Measurements from ENCODE around the gene GBE1. TPM values are rescaled to one million over a fixed set of nuclear protein-coding genes. Genes with fewer than 3 reads are reported as not detected.

The GBE1 gene
- total and polyA plus RNA-seq, 11 donors: 32.3 to 204 (median 95.9) TPM

GRCh38 chr3:81621277-81621676 is 140.2 kb downstream of the GBE1 start:
- 83 to 93% (median 91%) methylated on average over 5 of the region's 5 CpGs for WGBS, 4 donors
- no peaks in the 10 kb centered on the region for H3K9me3 ChIP-seq
- intact Hi-C loops (cut with DNase I): no loop called here
- H3K36me3 ChIP-seq: peaks cover 0 to 30% (median 4%) of the 10 kb centered on the region in 9 donors
- peaks cover 0 to 17% (median 3%) of the 10 kb centered on the region in 12 donors for H3K4me1 ChIP-seq
- DNase-seq (no peak), ATAC-seq (no peak)
- H3K27me3 ChIP-seq: no peaks in the 10 kb centered on the region
- no peak overlapping the region for H3K27ac ChIP-seq
- H3K4me3 ChIP-seq: no peak overlapping the region
- TF ChIP-seq CTCF (IDR thresholded peaks at IDR 0.05) (no peak), POLR2A (IDR thresholded peaks at IDR 0.05) (no peak)

GRCh38 chr3:81620849-81621248 is 140.6 kb downstream of the GBE1 start:
- WGBS, 4 donors: 96 to 99% (median 97%) methylated on average over 5 of the region's 5 CpGs
- intact Hi-C loops (cut with DNase I): no loop called here
- DNase-seq: no peak
- H3K9me3 ChIP-seq: no peaks in the 10 kb centered on the region
- H3K27me3 ChIP-seq: no peaks in the 10 kb centered on the region
- no peak for TF ChIP-seq POLR2A (IDR thresholded peaks at IDR 0.05)
- no peak for TF ChIP-seq CTCF (IDR thresholded peaks at IDR 0.05)
- peaks cover 0 to 13% (median under 1%) of the 10 kb centered on the region in 12 donors for H3K4me1 ChIP-seq
- peaks cover 0 to 30% (median 4%) of the 10 kb centered on the region in 9 donors for H3K36me3 ChIP-seq
- H3K27ac ChIP-seq: no peak overlapping the region
- H3K4me3 ChIP-seq: no peak overlapping the region
- ATAC-seq: no peak

- no peak overlapping the region for H3K4me3 ChIP-seq
- no peaks in the 10 kb centered on the region for H3K27me3 ChIP-seq
- ATAC-seq (no peak), DNase-seq (no peak)
- H3K9me3 ChIP-seq: no peaks in the 10 kb centered on the region
- H3K36me3 ChIP-seq: peaks cover 0 to 24% (median 6%) of the 10 kb centered on the region in 9 donors
- no peak overlapping the region for H3K27ac ChIP-seq
- 95 to 99% (median 97%) methylated on average over 3 of the region's 3 CpGs for WGBS, 4 donors
- intact Hi-C loops (cut with DNase I): no loop called here
- peaks cover 0 to 9% (median 0%) of the 10 kb centered on the region in 12 donors for H3K4me1 ChIP-seq
- TF ChIP-seq CTCF (IDR thresholded peaks at IDR 0.05): no peak
- no peak for TF ChIP-seq POLR2A (IDR thresholded peaks at IDR 0.05)
These were observed 148.7 kb downstream of the GBE1 start for GRCh38 chr3:81612768-81613167.

GRCh38 chr3:81602781-81603180 is 158.7 kb downstream of the GBE1 start:
- 69 to 82% (median 79%) methylated on average over 2 of the region's 2 CpGs for WGBS, 4 donors
- Histone ChIP-seq H3K4me1 (peaks cover 0 to 6% (median 0%) of the 10 kb centered on the region in 12 donors), H3K27ac (no peak overlapping the region), H3K36me3 (peaks cover 0 to 5% (median 0%) of the 10 kb centered on the region in 9 donors), H3K4me3 (no peak overlapping the region), H3K27me3 (no peaks in the 10 kb centered on the region), H3K9me3 (no peaks in the 10 kb centered on the region)
- DNase-seq (no peak), ATAC-seq (no peak)
- no peak for TF ChIP-seq CTCF (IDR thresholded peaks at IDR 0.05)
- no peak for TF ChIP-seq POLR2A (IDR thresholded peaks at IDR 0.05)
- intact Hi-C loops (cut with DNase I): no loop called here
